Measurements from ENCODE around the gene CHSY1. TPM values are rescaled to one million over a fixed set of nuclear protein-coding genes. Genes with fewer than 3 reads are reported as not detected.

CHSY1 gene
- total and polyA plus RNA-seq, 10 of the 15 experiments (the other 5 are each of a cell fraction or from before 2014, with no cell fraction given): 1.4 to 31.2 (median 10.5) TPM

DNA sequence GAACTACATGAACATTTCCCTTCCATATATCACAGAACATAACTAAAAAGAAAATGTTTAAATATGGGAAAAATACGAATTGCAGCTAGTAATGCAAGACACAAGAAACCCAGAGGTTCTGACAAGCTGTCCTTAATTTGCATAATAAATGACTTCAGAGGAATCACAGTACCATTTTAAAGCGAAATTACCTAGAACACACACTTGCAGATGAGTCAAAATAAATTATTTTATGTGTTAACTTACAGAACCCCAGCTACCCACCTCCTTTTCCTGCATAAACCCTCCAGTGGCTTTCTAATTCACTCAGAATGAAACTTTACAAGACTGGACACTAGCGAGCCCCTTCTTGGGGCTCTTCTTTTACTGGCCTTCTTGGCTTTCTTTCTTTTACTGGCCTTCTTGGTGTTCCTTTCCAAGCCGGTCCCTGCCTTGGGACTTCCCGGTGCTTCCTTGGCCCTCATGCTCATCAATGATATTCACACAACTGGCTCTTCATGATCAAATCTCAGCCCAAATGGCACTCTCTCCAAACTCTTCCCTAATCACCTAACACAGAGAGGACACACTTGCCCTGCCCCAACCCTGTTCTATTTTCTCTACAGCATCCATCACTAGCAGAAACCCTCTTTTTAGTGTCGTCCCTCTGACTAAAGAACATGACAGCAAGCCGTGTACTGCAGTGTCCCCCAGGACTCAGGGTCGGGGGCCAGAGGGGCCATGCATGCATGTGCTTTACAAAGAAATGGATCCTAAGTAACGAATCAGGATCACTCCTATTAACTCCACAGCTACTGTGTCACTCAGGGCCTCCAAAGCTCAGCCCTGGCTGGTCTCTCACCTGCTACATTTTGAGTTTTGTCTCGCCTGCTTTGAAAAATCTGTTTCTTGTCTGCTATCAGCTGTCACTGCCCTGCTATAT lies 4.8 kb downstream of the CHSY1 start:
- Histone ChIP-seq H2AFZ (ENCODE audit: control insufficient read depth, low read depth, low read length) (no peak overlapping the region), H3K27ac (ENCODE audit: control insufficient read depth, insufficient read depth) (peak overlapping the region; percentile 4), H3K4me2 (ENCODE audit: control insufficient read depth, insufficient read depth) (peak overlapping the region; percentile 66), H3K79me2 (ENCODE audit: control insufficient read depth, insufficient read depth, low read length) (peaks cover 88% of the 10 kb centered on the region), H3K9ac (ENCODE audit: control insufficient read depth, insufficient read depth, low read length) (no peak overlapping the region; the same call in 1 of the 2 replicates), H3K9me3 (replicated peaks; ENCODE audit: control insufficient read depth, insufficient read depth, low read length) (no peaks in the 10 kb centered on the region), H3K4me3 (peak overlapping the region; percentile 52), H3K36me3 (ENCODE audit: control insufficient read depth in 2 of 2, insufficient read depth in 2 of 2, low read length in 1 of 2) (peaks cover 0 to 3% of the 10 kb centered on the region in 2 experiments; a peak in 1 of 4 replicates), H4K20me1 (ENCODE audit: control insufficient read depth, insufficient read depth) (no peaks in the 10 kb centered on the region; the same call in 1 of the 2 replicates), H3K27me3 (replicated peaks in 1 of 2; ENCODE audit: control insufficient read depth in 2 of 2, insufficient read depth in 2 of 2, low read length in 1 of 2) (no peaks in the 10 kb centered on the region), H3K4me1 (ENCODE audit: control insufficient read depth, insufficient read depth, low read length) (peaks cover 29% of the 10 kb centered on the region)
- FAIRE-seq: no peak
- ChIA-PET POLR2A (interaction anchor here (0.5 to 2.0 kb wide), 8 partner anchors 8 to 279 kb away, joined by 3 to 7 read pairs (median 3); no protein-coding TSS in a partner anchor), CTCF (interaction anchor here (0.7 to 5.8 kb wide), 12 partner anchors 7 to 330 kb away, joined by 3 to 64 read pairs (median 6); no protein-coding TSS in a partner anchor), RAD21 (ENCODE audit: unreplicated experiment) (interaction anchor here (0.9 to 3.3 kb wide), 15 partner anchors 7 to 142 kb away, joined by 3 to 26 read pairs (median 5); no protein-coding TSS in a partner anchor), SMC1A (ENCODE audit: uncharacterized antibody, unreplicated experiment) (interaction anchor here (1.1 to 10.3 kb wide), 22 partner anchors 8 to 157 kb away, joined by 3 to 119 read pairs (median 5); no protein-coding TSS in a partner anchor)
- 82% methylated on average over 10 of the region's 10 CpGs for WGBS (ENCODE audit: insufficient coverage, insufficient replicate concordance, low lambda C conversion rate, missing lambda C conversion rate)
- DNase-seq (ENCODE audit: low read depth, low spot score): no peak
- in situ Hi-C loops (cut with MboI): no loop called here
- no peak for TF ChIP-seq ZNF384 (IDR thresholded peaks at IDR 0.05; ENCODE audit: borderline replicate concordance, low read depth, low read length)
- TF ChIP-seq BCLAF1 (IDR thresholded peaks at IDR 0.05): no peak
- TF ChIP-seq STAT3 (IDR thresholded peaks at IDR 0.05; ENCODE audit: low read depth, low read length): no peak
- TF ChIP-seq CBX5 (IDR thresholded peaks at IDR 0.05; ENCODE audit: low read depth): no peak
- no peak for TF ChIP-seq ATF2 (IDR thresholded peaks at IDR 0.05; ENCODE audit: low read length)
- no peak for TF ChIP-seq TCF7 (IDR thresholded peaks at IDR 0.05; ENCODE audit: borderline replicate concordance)
- no peak for TF ChIP-seq ESRRA (IDR thresholded peaks at IDR 0.05; ENCODE audit: low read length)
- TF ChIP-seq MYB (IDR thresholded peaks at IDR 0.05; ENCODE audit: borderline replicate concordance, low read depth, low read length): no peak
- no peak for TF ChIP-seq SMC3 (IDR thresholded peaks at IDR 0.05; ENCODE audit: borderline replicate concordance, low read length)
- no peak for TF ChIP-seq PAX8 (IDR thresholded peaks at IDR 0.05)
- TF ChIP-seq NR2C2 (IDR thresholded peaks at IDR 0.05; ENCODE audit: borderline replicate concordance, control insufficient read depth, insufficient read length, low read depth): no peak
- TF ChIP-seq SMARCA5 (IDR thresholded peaks at IDR 0.05): no peak
- no peak for TF ChIP-seq SMAD5 (IDR thresholded peaks at IDR 0.05; ENCODE audit: low read depth)
- peak; percentile 3 for ATAC-seq
- intact Hi-C loops (cut with micrococcal nuclease; ENCODE audit: unreplicated experiment): no loop called here
- no TSS peak for BruUV-seq (replicated peaks)

Data from GM12878 (cell line).